HepG2 (cell line): ENCODE results near the gene CCM2. TPM values are rescaled to one million over a fixed set of nuclear protein-coding genes. Genes with fewer than 3 reads are reported as not detected.

ENCODE experiments used
- AHR ChIP-seq: IDR thresholded peaks from 2 replicates; pipeline ENCODE4 v1.6.1; 2018; ENCODE audit warnings: missing genetic modification reagents, missing compliant biosample characterization
- ARID5B ChIP-seq: IDR thresholded peaks from 2 replicates; pipeline ENCODE4 v1.4.0; 2020; ENCODE audit warnings: mild to moderate bottlenecking, missing genetic modification reagents
- ARNT ChIP-seq: fragments of 450-650 bp; IDR thresholded peaks from 2 replicates; pipeline ENCODE4 v1.6.1; 2017
- ATF5 ChIP-seq: sonication (generic); formaldehyde crosslinking; IDR thresholded peaks from 2 replicates; pipeline ENCODE4 v1.4.0; 2020; ENCODE audit warnings: mild to moderate bottlenecking, low read depth, missing genetic modification reagents
- GMEB1 ChIP-seq: sonication (generic); formaldehyde crosslinking; IDR thresholded peaks from 2 replicates; pipeline ENCODE4 v1.5.1; 2020; ENCODE audit warnings: missing genetic modification reagents, mild to moderate bottlenecking, borderline replicate concordance
- HMG20A ChIP-seq: IDR thresholded peaks from 2 replicates; pipeline ENCODE4 v1.6.1; 2016; ENCODE audit warnings: borderline replicate concordance
- HNF4G ChIP-seq, 2 experiments: sonication (generic) in 1 of 2; formaldehyde crosslinking in 1 of 2; IDR thresholded peaks; 2 replicates each; pipeline versions ENCODE4 v1.4.0 to v1.6.1; 2011 to 2020; ENCODE audit warnings: borderline replicate concordance in 2 of 2, low read depth in 2 of 2, mild to moderate bottlenecking in 2 of 2, low read length in 1 of 2, missing genetic modification reagents in 1 of 2, moderate library complexity in 1 of 2
- LCORL ChIP-seq, 2 experiments: fragments of 450-650 bp in 1 of 2; sonication (generic) in 1 of 2; formaldehyde crosslinking in 1 of 2; IDR thresholded peaks; 2 replicates each; pipeline versions ENCODE4 v1.5.0 to v1.6.1; 2017 to 2020; ENCODE audit warnings: antibody characterized with exemption in 1 of 2, missing genetic modification reagents in 1 of 2
- MED13 ChIP-seq: sonication (generic); formaldehyde crosslinking; IDR thresholded peaks from 2 replicates; pipeline ENCODE4 v1.5.0; 2020; ENCODE audit warnings: missing genetic modification reagents
- MED8 ChIP-seq: sonication (generic); formaldehyde crosslinking; IDR thresholded peaks from 2 replicates; pipeline ENCODE4 v1.8.1; 2023; ENCODE audit warnings: mild to moderate bottlenecking, missing genetic modification reagents; ENCODE audit not compliant: insufficient replicate concordance
- NR2F6 ChIP-seq, 2 experiments: IDR thresholded peaks; 2 replicates each; pipeline ENCODE4 v1.6.1; 2016; ENCODE audit warnings: antibody characterized with exemption in 1 of 2, mild to moderate bottlenecking in 1 of 2
- NR3C1 ChIP-seq: sonication (generic); formaldehyde crosslinking; IDR thresholded peaks from 2 replicates; pipeline ENCODE4 v1.4.0; 2020; ENCODE audit warnings: missing genetic modification reagents
- PRDM4 ChIP-seq: sonication (generic); formaldehyde crosslinking; IDR thresholded peaks from 2 replicates; pipeline ENCODE4 v1.9.0; 2021; ENCODE audit warnings: missing genetic modification reagents, borderline replicate concordance
- SATB2 ChIP-seq: sonication (generic); formaldehyde crosslinking; IDR thresholded peaks from 2 replicates; pipeline ENCODE4 v1.5.0; 2020; ENCODE audit warnings: missing genetic modification reagents
- SMARCC2 ChIP-seq: fragments of 450-650 bp; IDR thresholded peaks from 2 replicates; pipeline ENCODE4 v1.6.1; 2017; ENCODE audit warnings: antibody characterized with exemption, mild to moderate bottlenecking
- ZBTB20 ChIP-seq: sonication (generic); formaldehyde crosslinking; IDR thresholded peaks from 2 replicates; pipeline ENCODE4 v1.8.1; 2023; ENCODE audit warnings: missing genetic modification reagents, low read depth, mild to moderate bottlenecking, borderline replicate concordance
- ZNF326 ChIP-seq: sonication (generic); formaldehyde crosslinking; IDR thresholded peaks from 2 replicates; pipeline ENCODE4 v1.4.0; 2020; ENCODE audit warnings: missing genetic modification reagents, borderline replicate concordance
- ZNF513 ChIP-seq: sonication (generic); formaldehyde crosslinking; conservative IDR thresholded peaks from 2 replicates; pipeline ENCODE4 v1.5.0; 2020; ENCODE audit warnings: missing genetic modification reagents
- ZNF792 ChIP-seq: IDR thresholded peaks from 2 replicates; pipeline ENCODE4 v1.6.1; 2016
- polyA plus RNA-seq, 8 experiments: library from polyadenylated mRNA; depleted of rRNA in 3 of 8; stranded (reverse) in 7 of 8; unstranded in 1 of 8; fragments of >200 nt; fragmentation: Illumina TruSeq in 4 of 8; extraction: Trizol in 4 of 8; gene quantifications; 2 replicates each; pipeline versions ENCODE4 v1.2.1 to v1.2.3, GENCODE V29; 2011 to 2016; ENCODE audit warnings: low read depth in 4 of 8, missing spikeins in 1 of 8, mixed read lengths in 1 of 8; ENCODE audit not compliant: insufficient read depth in 1 of 8
- total RNA-seq, 5 experiments: library from RNA; depleted of rRNA; stranded (reverse); fragments of >200 nt; fragmentation: Illumina TruSeq; extraction: Trizol; gene quantifications; 2 replicates each; pipeline ENCODE4 v1.2.3, GENCODE V29; 2016; ENCODE audit warnings: low read depth in 1 of 5

The CCM2 gene
- total and polyA plus RNA-seq, 2 of the 13 experiments (the other 11 are each of a cell fraction or from before 2014, with no cell fraction given), result 13.7 to 15.8 TPM

- no peak for TF ChIP-seq ATF5
- no peak for TF ChIP-seq ZNF326 (CRISPR knock-in tag)
- TF ChIP-seq HNF4G (IDR thresholded peaks at IDR 0.05; ENCODE audit: borderline replicate concordance, low read depth, low read length), result peak; percentile 54; the same call in 1 of the 2 replicates
- no peak for TF ChIP-seq HNF4G (CRISPR knock-in tag; IDR thresholded peaks at IDR 0.05; ENCODE audit: borderline replicate concordance, low read depth)
- no peak for TF ChIP-seq LCORL (IDR thresholded peaks at IDR 0.05)
- peak; percentile 72; the same call in 1 of the 2 replicates for TF ChIP-seq LCORL (CRISPR knock-in tag; IDR thresholded peaks at IDR 0.05)
- TF ChIP-seq MED8 (CRISPR knock-in tag), result no peak
- peak; percentile 47; the same call in 1 of the 2 replicates for TF ChIP-seq ZBTB20
- no peak for TF ChIP-seq ARNT
- 0 out of 2 replicates have a peak, but pooled peaks have one; percentile 57 for TF ChIP-seq ZNF792 (CRISPR knock-in tag)
- TF ChIP-seq ZNF513 (CRISPR knock-in tag), result no peak
- TF ChIP-seq SMARCC2, result no peak
- TF ChIP-seq ARID5B (CRISPR knock-in tag), result peak; percentile 72
- TF ChIP-seq MED13 (CRISPR knock-in tag), result no peak
- TF ChIP-seq PRDM4 (CRISPR knock-in tag), result no peak
- TF ChIP-seq HMG20A (CRISPR knock-in tag), result peak; percentile 33; the same call in 1 of the 2 replicates
- no peak for TF ChIP-seq NR3C1
- TF ChIP-seq SATB2 (CRISPR knock-in tag), result no peak
- TF ChIP-seq NR2F6 (IDR thresholded peaks at IDR 0.05), result no peak
- 0 out of 2 replicates have a peak, but pooled peaks have one; percentile 53 for TF ChIP-seq NR2F6 (CRISPR knock-in tag; IDR thresholded peaks at IDR 0.05)
- 0 out of 2 replicates have a peak, but pooled peaks have one; percentile 49 for TF ChIP-seq GMEB1 (CRISPR knock-in tag)
- TF ChIP-seq AHR (CRISPR knock-in tag), result no peak
These were observed 28.0 kb upstream of the CCM2 start (continued) for GRCh38 chr7:44971902-44972441.
